ENCODE results near the gene RNF114. TPM values are rescaled to one million over a fixed set of nuclear protein-coding genes. Genes with fewer than 3 reads are reported as not detected.
A peak's percentile ranks its signal among the peaks of the same experiment; 100 is the strongest.
"Not testable (repeated sequence)": the region's sequence is repeated elsewhere in the genome, so short reads cannot be mapped to it uniquely, and the experiment has no call there.

The RNF114 gene
- total and polyA plus RNA-seq, 4 donors = 32.1 to 70.6 (median 42.6) TPM

DNA sequence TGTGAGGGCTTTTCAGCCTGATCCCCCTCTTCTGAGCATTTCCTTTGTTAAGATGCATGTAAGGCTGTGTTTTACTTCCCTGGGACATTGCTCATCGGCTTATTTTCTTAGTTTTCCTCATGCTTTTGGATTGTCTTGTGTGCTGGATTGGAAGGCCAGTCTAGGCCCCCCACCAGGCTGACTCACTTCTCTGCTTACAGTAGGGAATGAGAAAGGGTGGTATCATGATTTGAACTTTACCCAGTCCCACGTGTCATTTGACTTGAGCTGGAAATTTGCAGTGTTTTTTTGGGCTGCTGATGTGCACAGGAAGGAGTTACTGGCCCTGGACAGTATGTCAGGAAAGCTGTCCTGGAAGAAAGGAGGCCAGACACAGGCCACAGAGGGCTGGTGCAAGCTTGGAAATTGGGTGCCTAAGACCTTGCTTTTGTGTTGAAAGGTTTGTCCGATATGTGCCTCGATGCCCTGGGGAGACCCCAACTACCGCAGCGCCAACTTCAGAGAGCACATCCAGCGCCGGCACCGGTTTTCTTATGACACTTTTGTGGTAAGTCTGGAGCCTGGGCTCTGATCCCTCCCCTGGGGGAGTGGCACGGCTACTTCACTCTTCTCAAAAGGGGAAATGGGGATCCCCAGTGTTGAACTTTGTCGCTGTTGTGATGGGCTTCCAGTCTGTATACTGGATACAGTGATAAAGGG, 12.8 kb downstream of the RNF114 start:
- WGBS, 2 donors = 88 to 89% methylated on average over 11 of the region's 11 CpGs
- ATAC-seq (ENCODE audit: low FRiP score) = no peak
- H3K4me3 ChIP-seq (ENCODE audit: low read length in 2 of 2) = no peak overlapping the region
- intact Hi-C loops (cut with DNase I) = no loop called here
- H3K36me3 ChIP-seq (ENCODE audit: control insufficient read depth in 1 of 2, insufficient read depth in 2 of 2, low read length in 1 of 2) = peaks cover 3 to 9% of the 10 kb centered on the region in 2 donors
- H3K9me3 ChIP-seq (ENCODE audit: control insufficient read depth, low read length) = no peaks in the 10 kb centered on the region
- no peaks in the 10 kb centered on the region for H3K27me3 ChIP-seq (ENCODE audit: control insufficient read depth in 1 of 2, insufficient read depth in 2 of 2, low read length in 1 of 2)
- DNase-seq = peak in 1 of 2 donors; percentile 66
- H3K4me1 ChIP-seq (ENCODE audit: control insufficient read depth in 1 of 2, insufficient read depth in 2 of 2, low read length in 2 of 2) = no peaks in the 10 kb centered on the region
- H3K27ac ChIP-seq (ENCODE audit: low read depth in 1 of 2, low read length in 2 of 2) = no peak overlapping the region

DNA sequence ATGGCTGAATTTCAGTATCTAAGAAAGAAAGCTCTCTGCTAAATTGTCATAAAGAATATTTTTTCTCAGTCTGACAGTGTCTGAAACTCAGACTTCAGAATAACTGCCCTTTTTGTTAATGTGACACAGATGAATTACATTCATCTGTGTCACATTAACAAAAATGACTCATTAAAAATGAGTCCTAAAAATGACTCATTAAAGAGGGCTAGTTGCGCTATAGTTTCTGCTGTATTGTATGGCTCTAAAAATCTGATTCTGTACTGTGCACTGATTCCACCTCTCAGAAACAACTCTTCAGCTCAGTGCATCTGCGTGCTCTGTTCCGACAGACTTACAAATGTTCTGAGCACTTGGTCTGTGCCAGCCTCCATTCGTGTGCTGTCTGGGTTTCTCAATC, 15.0 kb downstream of the RNF114 start:
- ATAC-seq (ENCODE audit: low FRiP score) = no peak
- Histone ChIP-seq H3K4me1 (ENCODE audit: control insufficient read depth in 1 of 2, insufficient read depth in 2 of 2, low read length in 2 of 2) (no peaks in the 10 kb centered on the region), H3K36me3 (ENCODE audit: control insufficient read depth in 1 of 2, insufficient read depth in 2 of 2, low read length in 1 of 2) (peaks cover 2 to 7% of the 10 kb centered on the region in 2 donors), H3K9me3 (ENCODE audit: control insufficient read depth, low read length) (no peaks in the 10 kb centered on the region), H3K4me3 (ENCODE audit: low read length in 2 of 2) (no peak overlapping the region), H3K27ac (ENCODE audit: low read depth in 1 of 2, low read length in 2 of 2) (no peak overlapping the region), H3K27me3 (ENCODE audit: control insufficient read depth in 1 of 2, insufficient read depth in 2 of 2, low read length in 1 of 2) (no peaks in the 10 kb centered on the region)
- DNase-seq = no peak
- intact Hi-C loops (cut with DNase I) = no loop called here
- 82 to 83% methylated on average over 4 of the region's 4 CpGs for WGBS, 2 donors

DNA sequence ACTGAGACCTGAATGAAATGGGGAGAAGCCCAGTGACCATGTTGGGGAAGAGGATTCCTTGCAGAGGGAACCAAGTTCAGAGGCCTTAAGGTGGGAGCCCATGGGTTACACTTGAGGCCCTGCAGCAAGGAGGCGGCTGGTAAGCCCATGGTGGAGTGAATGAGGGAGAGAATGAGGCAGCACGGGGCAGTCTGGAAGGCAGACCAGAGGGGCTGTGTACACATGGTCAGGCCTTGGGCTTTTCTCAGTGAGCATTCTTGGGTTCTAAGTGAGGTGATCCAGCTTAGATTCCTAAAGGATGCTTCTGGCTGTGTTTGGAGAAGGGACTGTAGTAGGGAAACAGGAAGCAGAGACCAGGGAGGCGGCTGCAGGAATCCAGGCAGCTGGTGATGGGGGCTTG, 19.0 kb downstream of the RNF114 start:
- peaks cover 5 to 7% of the 10 kb centered on the region in 2 donors for H3K36me3 ChIP-seq (ENCODE audit: control insufficient read depth in 1 of 2, insufficient read depth in 2 of 2, low read length in 1 of 2)
- no peak overlapping the region for H3K27ac ChIP-seq (ENCODE audit: low read depth in 1 of 2, low read length in 2 of 2)
- H3K4me1 ChIP-seq (ENCODE audit: control insufficient read depth in 1 of 2, insufficient read depth in 2 of 2, low read length in 2 of 2) = no peaks in the 10 kb centered on the region
- H3K27me3 ChIP-seq (ENCODE audit: control insufficient read depth in 1 of 2, insufficient read depth in 2 of 2, low read length in 1 of 2) = no peaks in the 10 kb centered on the region
- DNase-seq = peak in 1 of 2 donors; percentile 46
- intact Hi-C loops (cut with DNase I) = no loop called here
- no peaks in the 10 kb centered on the region for H3K9me3 ChIP-seq (ENCODE audit: control insufficient read depth, low read length)
- WGBS, 2 donors = 89 to 93% methylated on average over 3 of the region's 3 CpGs
- H3K4me3 ChIP-seq (ENCODE audit: low read length in 2 of 2) = no peak overlapping the region
- ATAC-seq (ENCODE audit: low FRiP score) = no peak

DNA sequence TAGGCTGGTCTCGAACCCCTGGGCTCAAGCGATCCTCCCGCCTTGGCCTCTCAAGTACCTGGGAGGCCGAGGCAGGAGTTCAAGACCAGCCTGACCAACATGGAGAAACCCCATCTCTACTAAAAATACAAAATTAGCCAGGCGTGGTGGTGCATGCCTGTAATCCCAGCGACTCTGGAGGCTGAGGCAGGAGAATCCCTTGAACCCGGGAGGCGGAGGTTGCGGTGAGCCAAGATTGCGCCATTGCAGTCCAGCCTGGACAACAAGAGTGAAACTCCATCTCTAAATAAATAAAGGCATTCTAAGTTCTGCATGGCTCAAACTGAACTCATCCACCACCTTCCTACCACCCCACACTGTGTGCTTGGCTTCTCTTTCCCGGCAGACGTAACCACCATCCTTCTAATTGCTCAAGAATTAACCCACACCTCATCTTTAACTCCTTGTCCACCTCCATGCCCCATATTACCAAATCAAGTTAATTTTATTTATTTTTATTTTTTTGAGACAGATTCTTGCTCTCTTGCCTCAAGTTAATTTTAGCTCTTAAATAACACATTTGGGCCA, 19.7 kb downstream of the RNF114 start:
- intact Hi-C loops (cut with DNase I); H3K9me3 ChIP-seq (ENCODE audit: control insufficient read depth, low read length); DNase-seq; H3K27ac ChIP-seq (ENCODE audit: low read depth in 1 of 2, low read length in 2 of 2); H3K27me3 ChIP-seq (ENCODE audit: control insufficient read depth in 1 of 2, insufficient read depth in 2 of 2, low read length in 1 of 2); H3K4me3 ChIP-seq (ENCODE audit: low read length in 2 of 2); H3K4me1 ChIP-seq (ENCODE audit: control insufficient read depth in 1 of 2, insufficient read depth in 2 of 2, low read length in 2 of 2); ATAC-seq (ENCODE audit: low FRiP score); H3K36me3 ChIP-seq (ENCODE audit: control insufficient read depth in 1 of 2, insufficient read depth in 2 of 2, low read length in 1 of 2): not testable (repeated sequence)
- 88 to 89% methylated on average over 12 of the region's 12 CpGs for WGBS, 2 donors

DNA sequence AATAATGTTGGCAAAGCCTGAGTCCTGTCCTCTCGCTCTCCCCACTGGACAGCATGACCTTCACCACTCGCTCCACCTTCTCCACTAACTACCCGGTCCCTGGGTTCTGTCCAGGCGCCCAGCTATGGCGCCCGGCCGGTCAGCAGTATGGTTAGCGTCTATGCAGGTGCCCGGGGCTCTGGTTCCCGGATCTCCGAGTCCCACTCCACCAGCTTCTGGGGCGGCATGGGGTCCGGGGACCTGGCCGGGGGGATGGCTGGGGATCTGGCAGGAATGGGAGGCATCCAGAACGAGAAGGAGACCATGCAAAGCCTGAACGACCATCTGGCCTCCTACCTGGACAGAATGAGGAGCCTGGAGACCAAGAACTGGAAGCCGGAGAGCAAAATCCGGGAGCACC, 20.5 kb downstream of the RNF114 start:
- Histone ChIP-seq H3K27me3 (ENCODE audit: control insufficient read depth in 1 of 2, insufficient read depth in 2 of 2, low read length in 1 of 2) (no peaks in the 10 kb centered on the region), H3K4me1 (ENCODE audit: control insufficient read depth in 1 of 2, insufficient read depth in 2 of 2, low read length in 2 of 2) (no peaks in the 10 kb centered on the region), H3K4me3 (ENCODE audit: low read length in 2 of 2) (no peak overlapping the region), H3K36me3 (ENCODE audit: control insufficient read depth in 1 of 2, insufficient read depth in 2 of 2, low read length in 1 of 2) (peaks cover 5% of the 10 kb centered on the region in 2 donors), H3K27ac (ENCODE audit: low read depth in 1 of 2, low read length in 2 of 2) (no peak overlapping the region), H3K9me3 (ENCODE audit: control insufficient read depth, low read length) (no peaks in the 10 kb centered on the region)
- WGBS, 2 donors = 95% methylated on average over 18 of the region's 18 CpGs
- intact Hi-C loops (cut with DNase I) = no loop called here
- peak in 1 of 2 donors; percentile 67 for DNase-seq
- ATAC-seq (ENCODE audit: low FRiP score) = no peak

DNA sequence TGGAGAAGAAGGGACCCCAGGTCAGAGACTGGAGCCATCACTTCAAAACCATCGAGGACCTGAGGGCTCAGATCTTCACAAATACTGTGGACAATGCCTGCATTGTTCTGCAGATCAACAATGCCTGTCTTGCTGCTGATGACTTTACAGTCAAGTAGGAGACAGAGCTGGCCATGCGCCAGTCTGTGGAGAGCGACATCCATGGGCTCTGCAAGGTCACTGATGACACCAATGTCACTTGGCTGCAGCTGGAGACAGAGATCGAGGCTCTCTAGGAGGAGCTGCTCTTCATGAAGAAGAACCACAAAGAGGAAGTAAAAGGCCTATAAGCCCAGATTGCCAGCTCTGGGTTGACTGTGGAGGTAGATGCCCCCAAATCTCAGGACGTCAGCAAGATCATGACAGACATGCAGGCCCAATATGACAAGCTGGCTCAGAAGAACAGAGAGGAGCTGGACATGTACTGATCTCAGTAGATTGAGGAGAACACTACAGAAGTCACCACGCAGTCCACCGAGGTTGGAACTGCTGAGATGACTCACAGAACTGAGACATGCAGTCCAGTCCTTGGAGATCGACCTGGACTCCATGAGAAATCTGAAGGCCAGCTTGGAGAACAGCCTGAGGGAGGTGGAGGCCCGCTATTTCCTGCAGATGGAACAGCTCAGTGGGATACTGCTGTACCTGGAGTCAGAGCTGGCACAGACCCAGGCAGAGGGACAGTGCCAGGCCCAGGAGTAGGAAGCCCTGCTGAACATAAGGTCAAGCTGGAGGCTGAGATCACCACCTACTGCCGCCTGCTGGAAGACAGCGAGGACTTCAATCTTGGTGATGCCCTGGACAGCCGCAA, 21.1 kb downstream of the RNF114 start:
- H3K4me1 ChIP-seq (ENCODE audit: control insufficient read depth in 1 of 2, insufficient read depth in 2 of 2, low read length in 2 of 2); H3K9me3 ChIP-seq (ENCODE audit: control insufficient read depth, low read length); intact Hi-C loops (cut with DNase I); ATAC-seq (ENCODE audit: low FRiP score); H3K36me3 ChIP-seq (ENCODE audit: control insufficient read depth in 1 of 2, insufficient read depth in 2 of 2, low read length in 1 of 2); H3K27me3 ChIP-seq (ENCODE audit: control insufficient read depth in 1 of 2, insufficient read depth in 2 of 2, low read length in 1 of 2); H3K4me3 ChIP-seq (ENCODE audit: low read length in 2 of 2); H3K27ac ChIP-seq (ENCODE audit: low read depth in 1 of 2, low read length in 2 of 2): not testable (repeated sequence)
- WGBS, 2 donors = 94% methylated on average over 12 of the region's 12 CpGs
- peak in 1 of 2 donors; percentile 60 for DNase-seq

DNA sequence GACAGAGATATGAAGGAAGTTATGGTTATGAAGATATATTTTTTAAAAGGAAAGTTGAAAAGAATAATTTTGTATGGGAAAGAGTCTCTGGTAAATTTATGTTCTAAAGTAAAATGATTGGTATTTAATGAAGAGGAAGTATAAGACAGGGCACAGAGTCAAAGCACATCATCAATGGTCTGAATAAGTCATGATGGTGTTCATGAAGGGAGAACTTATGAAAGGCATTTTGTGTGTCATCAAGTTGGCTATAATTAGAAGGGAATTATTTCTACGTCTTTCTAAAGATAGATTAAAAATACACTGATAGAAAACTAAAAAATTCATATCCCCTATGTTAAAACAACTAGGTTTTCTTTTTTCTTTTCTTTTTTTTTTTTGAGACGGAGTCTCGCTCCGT, 25.2 kb downstream of the RNF114 start:
- Histone ChIP-seq H3K27ac (ENCODE audit: low read depth in 1 of 2, low read length in 2 of 2) (no peak overlapping the region), H3K9me3 (ENCODE audit: control insufficient read depth, low read length) (no peaks in the 10 kb centered on the region), H3K27me3 (ENCODE audit: control insufficient read depth in 1 of 2, insufficient read depth in 2 of 2, low read length in 1 of 2) (no peaks in the 10 kb centered on the region), H3K36me3 (ENCODE audit: control insufficient read depth in 1 of 2, insufficient read depth in 2 of 2, low read length in 1 of 2) (peaks cover 0 to 2% of the 10 kb centered on the region in 2 donors), H3K4me3 (ENCODE audit: low read length in 2 of 2) (no peak overlapping the region), H3K4me1 (ENCODE audit: control insufficient read depth in 1 of 2, insufficient read depth in 2 of 2, low read length in 2 of 2) (no peaks in the 10 kb centered on the region)
- WGBS, 2 donors = 69 to 76% methylated on average over 3 to 4 of the region's 4 CpGs
- DNase-seq = no peak
- intact Hi-C loops (cut with DNase I) = no loop called here
- no peak for ATAC-seq (ENCODE audit: low FRiP score)

DNA sequence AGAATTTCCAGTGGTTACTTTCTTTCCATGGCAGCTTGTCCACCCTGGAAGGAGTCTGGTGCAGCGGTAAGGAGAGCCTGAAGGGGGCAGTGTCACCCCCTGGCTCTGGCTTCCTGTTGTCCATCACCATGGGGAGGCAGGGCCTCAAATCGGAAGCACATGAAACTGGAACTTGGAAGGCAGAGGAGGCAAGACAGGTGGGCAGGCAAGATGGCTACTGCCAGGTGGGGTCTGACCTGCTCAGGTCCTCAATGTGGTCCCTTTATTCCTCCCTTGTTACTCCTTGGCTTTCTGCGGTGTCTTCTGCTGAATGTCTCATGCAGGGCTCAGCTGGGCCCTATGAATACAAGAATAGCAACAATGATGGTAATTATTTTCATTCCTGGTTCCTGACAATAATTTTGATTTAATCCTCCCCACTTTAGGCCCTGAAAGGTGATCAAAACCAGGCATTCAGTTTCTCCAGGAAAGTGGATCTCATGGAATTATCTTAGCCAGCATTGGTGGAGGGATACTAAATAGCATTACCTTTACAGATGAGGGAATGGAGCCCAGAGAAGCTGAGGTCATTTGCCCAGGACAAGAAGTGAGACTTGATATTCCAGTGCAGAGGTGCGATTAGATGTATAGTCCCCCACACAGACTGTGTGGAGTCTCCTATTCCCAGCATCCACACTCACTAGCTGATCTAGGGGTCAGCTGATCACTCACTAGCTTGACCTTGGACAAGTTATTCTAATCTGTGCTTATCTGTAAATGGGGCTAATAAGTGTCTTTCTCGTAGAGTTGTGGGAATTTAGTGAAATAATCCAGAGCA, 29.0 kb downstream of the RNF114 start:
- Histone ChIP-seq H3K27me3 (ENCODE audit: control insufficient read depth in 1 of 2, insufficient read depth in 2 of 2, low read length in 1 of 2) (no peaks in the 10 kb centered on the region), H3K4me3 (ENCODE audit: low read length in 2 of 2) (no peak overlapping the region), H3K4me1 (ENCODE audit: control insufficient read depth in 1 of 2, insufficient read depth in 2 of 2, low read length in 2 of 2) (no peaks in the 10 kb centered on the region), H3K9me3 (ENCODE audit: control insufficient read depth, low read length) (no peaks in the 10 kb centered on the region), H3K27ac (ENCODE audit: low read depth in 1 of 2, low read length in 2 of 2) (no peak overlapping the region), H3K36me3 (ENCODE audit: control insufficient read depth in 1 of 2, insufficient read depth in 2 of 2, low read length in 1 of 2) (no peaks in the 10 kb centered on the region)
- DNase-seq = peak in 1 of 2 donors; percentile 68
- intact Hi-C loops (cut with DNase I) = no loop called here
- 67 to 73% methylated on average over 5 of the region's 5 CpGs for WGBS, 2 donors
- ATAC-seq (ENCODE audit: low FRiP score) = no peak
